BJ (cell line): ENCODE measurements around the gene ERBB4. TPM values are rescaled to one million over a fixed set of nuclear protein-coding genes. Genes with fewer than 3 reads are reported as not detected.

Experiments used
- CTCF ChIA-PET: fragments of 350-600 bp; formaldehyde crosslinking; extraction: SDS; loops from one replicate; lab custom pipeline; 2021; ENCODE audit warnings: antibody characterized with exemption, inconsistent platforms; lab: Yijun Ruan, JAX
- POLR2A ChIA-PET: fragments of 300-600 bp; sonication (Branson Sonifier 250); formaldehyde crosslinking; extraction: SDS; loops from one replicate; lab custom pipeline; 2021; ENCODE audit warnings: antibody characterized with exemption; lab: Charles Lee
- DNase-seq: peaks from one replicate; pipeline ENCODE4 v3.0.0-alpha.2; 2011; ENCODE audit warnings: low read depth
- H3K27me3 ChIP-seq: 2 replicates; pipeline ENCODE4 v1.6.0; 2011; ENCODE audit warnings: low read length; ENCODE audit not compliant: control insufficient read depth, insufficient read depth
- H3K36me3 ChIP-seq: 2 replicates; pipeline ENCODE4 v1.5.1; 2011; ENCODE audit warnings: low read length; ENCODE audit not compliant: control insufficient read depth, insufficient read depth
- H3K4me3 ChIP-seq: 2 replicates; pipeline ENCODE4 v1.5.1; 2011; ENCODE audit warnings: low read depth, mild to moderate bottlenecking, control low read depth, low read length
- CTCF ChIP-seq: IDR thresholded peaks from 2 replicates; pipeline ENCODE4 v1.5.1; 2011; ENCODE audit warnings: low read depth, mild to moderate bottlenecking, control low read depth, inconsistent platforms, low read length, moderate library complexity; ENCODE audit not compliant: insufficient read depth
- polyA plus RNA-seq: library from polyadenylated mRNA; depleted of rRNA; stranded (reverse); fragments of >200 nt; gene quantifications from 2 replicates; pipeline ENCODE4 v1.2.3, GENCODE V29; 2011

ERBB4 gene
- polyA plus RNA-seq, 1 experiment, result not detected

- CTCF ChIA-PET, result no interaction called here
Measured at GRCh38 chr2:211513446-211513845, 1025.2 kb downstream of the ERBB4 start.

GRCh38 chr2:211512806-211513205 lies 1025.8 kb downstream of the ERBB4 start:
- no peaks in the 10 kb centered on the region for H3K27me3 ChIP-seq
- H3K36me3 ChIP-seq, result no peaks in the 10 kb centered on the region
- no peak overlapping the region for H3K4me3 ChIP-seq
- ChIA-PET POLR2A (no interaction called here), CTCF (no interaction called here)
- TF ChIP-seq CTCF, result no peak
- no peak for DNase-seq

More at GRCh38 chr2:211513446-211513845, 1025.2 kb downstream of the ERBB4 start:
- Histone ChIP-seq H3K4me3 (no peak overlapping the region), H3K36me3 (no peaks in the 10 kb centered on the region), H3K27me3 (no peaks in the 10 kb centered on the region)
- TF ChIP-seq CTCF, result no peak
- POLR2A ChIA-PET, result no interaction called here
- DNase-seq, result no peak

- no peaks in the 10 kb centered on the region for H3K27me3 ChIP-seq
- ChIA-PET POLR2A (no interaction called here), CTCF (no interaction called here)
- TF ChIP-seq CTCF, result no peak
- H3K4me3 ChIP-seq, result no peak overlapping the region
- no peaks in the 10 kb centered on the region for H3K36me3 ChIP-seq
- no peak for DNase-seq
Measured at GRCh38 chr2:211503856-211504255, 1034.7 kb downstream of the ERBB4 start.

- Histone ChIP-seq H3K27me3 (no peaks in the 10 kb centered on the region), H3K36me3 (no peaks in the 10 kb centered on the region), H3K4me3 (no peak overlapping the region)
- ChIA-PET POLR2A (no interaction called here), CTCF (no interaction called here)
- no peak for DNase-seq
- TF ChIP-seq CTCF, result no peak
Measured at GRCh38 chr2:211503198-211503597, 1035.4 kb downstream of the ERBB4 start.

GRCh38 chr2:211498551-211499205 lies 1039.9 kb downstream of the ERBB4 start:
- no peaks in the 10 kb centered on the region for H3K27me3 ChIP-seq
- no peaks in the 10 kb centered on the region for H3K36me3 ChIP-seq
- H3K4me3 ChIP-seq, result no peak overlapping the region
- CTCF ChIA-PET, result no interaction called here
- POLR2A ChIA-PET, result no interaction called here
- no peak for TF ChIP-seq CTCF
- DNase-seq, result no peak
